Neural cell (in vitro differentiated cells): Measurements from ENCODE around the gene IPPK. TPM values are rescaled to one million over a fixed set of nuclear protein-coding genes. Genes with fewer than 3 reads are reported as not detected.

Experiments
- H2AFZ ChIP-seq: fragments of 200-600, 300-800 bp; sonication (generic), shearing (Covaris generic); 2 replicates; pipeline ENCODE4 v1.6.0; 2014; ENCODE audit warnings: low read depth, mild to moderate bottlenecking, antibody characterized with exemption, low read length, moderate library complexity
- H3F3A ChIP-seq: fragments of 200-600 bp; shearing (Covaris generic); 2 replicates; pipeline ENCODE4 v1.6.1; 2016; ENCODE audit warnings: mild to moderate bottlenecking, moderate library complexity, mixed read lengths, antibody characterized with exemption, low read length; ENCODE audit not compliant: insufficient read depth, poor library complexity, severe bottlenecking
- H3K27ac ChIP-seq: fragments of 200-600, 300-800 bp; sonication (generic), shearing (Covaris generic); 2 replicates; pipeline ENCODE4 v1.5.1; 2014; ENCODE audit warnings: mild to moderate bottlenecking, low read length, moderate library complexity
- H3K27me3 ChIP-seq: fragments of 300-800, 200-600 bp; sonication (generic), shearing (Covaris generic); 2 replicates; pipeline ENCODE4 v1.6.0; 2014; ENCODE audit warnings: mild to moderate bottlenecking, low read depth, low read length, moderate library complexity; ENCODE audit not compliant: insufficient read depth
- H3K36me3 ChIP-seq: fragments of 300-800, 200-600 bp; sonication (generic), shearing (Covaris generic); 2 replicates; pipeline ENCODE4 v1.5.1; 2014; ENCODE audit warnings: mild to moderate bottlenecking, antibody characterized with exemption, low read length, moderate library complexity; ENCODE audit not compliant: insufficient read depth
- H3K4me2 ChIP-seq: fragments of 300-800, 200-600 bp; sonication (generic), shearing (Covaris generic); 2 replicates; pipeline ENCODE4 v1.6.0; 2014; ENCODE audit warnings: mild to moderate bottlenecking, low read length
- H3K4me3 ChIP-seq: fragments of 300-800, 200-600 bp; sonication (generic), shearing (Covaris generic); 2 replicates; pipeline ENCODE4 v1.5.1; 2014; ENCODE audit warnings: mild to moderate bottlenecking, low read length, moderate library complexity
- H3K79me2 ChIP-seq: fragments of 200-600 bp; shearing (Covaris generic); replicated peaks from 2 replicates; pipeline ENCODE4 v1.6.0; 2014; ENCODE audit warnings: mild to moderate bottlenecking, low read length, moderate library complexity; ENCODE audit not compliant: insufficient read depth
- H3K9ac ChIP-seq: fragments of 300-800, 200-600 bp; sonication (generic), shearing (Covaris generic); 2 replicates; pipeline ENCODE4 v1.6.1; 2016; ENCODE audit warnings: mild to moderate bottlenecking, low read length, mixed read lengths
- H3K9me2 ChIP-seq: fragments of 200-600 bp; shearing (Covaris generic); 2 replicates; pipeline ENCODE4 v1.6.1; 2016; ENCODE audit warnings: mild to moderate bottlenecking, low read length, mixed read lengths; ENCODE audit not compliant: insufficient read depth
- H3K9me3 ChIP-seq: fragments of 200-600, 300-800 bp; sonication (generic), shearing (Covaris generic); 2 replicates; pipeline ENCODE4 v1.6.1; 2016; ENCODE audit warnings: mild to moderate bottlenecking, mixed run types, low read length, moderate library complexity, mixed read lengths
- H4K20me1 ChIP-seq: fragments of 200-600 bp; shearing (Covaris generic); 2 replicates; pipeline ENCODE4 v1.6.1; 2016; ENCODE audit warnings: mild to moderate bottlenecking, mixed run types; ENCODE audit not compliant: insufficient read depth
- CTCF ChIP-seq: fragments of 450-650 bp; IDR thresholded peaks from 2 replicates; pipeline ENCODE4 v1.5.1; 2014; ENCODE audit warnings: antibody characterized with exemption, mild to moderate bottlenecking, moderate library complexity; ENCODE audit not compliant: poor library complexity, severe bottlenecking
- EP300 ChIP-seq: fragments of 450-650 bp; conservative IDR thresholded peaks from 2 replicates; pipeline ENCODE4 v1.6.1; 2014; ENCODE audit warnings: antibody characterized with exemption, mild to moderate bottlenecking, moderate library complexity; ENCODE audit not compliant: poor library complexity, severe bottlenecking
- EZH2 ChIP-seq: fragments of 200-600, 300-800 bp; shearing (Covaris generic), sonication (generic); IDR thresholded peaks from 2 replicates; pipeline ENCODE4 v1.6.1; 2014; ENCODE audit warnings: antibody characterized with exemption, low read length, borderline replicate concordance, mild to moderate bottlenecking; ENCODE audit not compliant: insufficient read depth, poor library complexity, severe bottlenecking
- MXI1 ChIP-seq: fragments of 450-650 bp; conservative IDR thresholded peaks from 2 replicates; pipeline ENCODE4 v1.6.1; 2014; ENCODE audit warnings: antibody characterized with exemption, mild to moderate bottlenecking; ENCODE audit not compliant: poor library complexity, severe bottlenecking
- POLR2AphosphoS5 ChIP-seq: IDR thresholded peaks from 2 replicates; pipeline ENCODE4 v1.6.1; 2012
- RAD21 ChIP-seq: fragments of 450-650 bp; conservative IDR thresholded peaks from 2 replicates; pipeline ENCODE4 v1.6.1; 2014; ENCODE audit warnings: antibody characterized with exemption, mild to moderate bottlenecking, moderate library complexity
- SMC3 ChIP-seq: fragments of 450-650 bp; conservative IDR thresholded peaks from 2 replicates; pipeline ENCODE4 v1.6.1; 2014; ENCODE audit warnings: antibody characterized with exemption, mild to moderate bottlenecking, moderate library complexity; ENCODE audit not compliant: poor library complexity
- TAF1 ChIP-seq: IDR thresholded peaks from 2 replicates; pipeline ENCODE4 v1.6.1; 2012; ENCODE audit warnings: low read depth
- polyA plus RNA-seq: library from polyadenylated mRNA; depleted of rRNA; stranded (reverse); fragments of >200 nt; gene quantifications from 2 replicates; pipeline ENCODE4 v1.2.3, GENCODE V29; 2014
- TF ChIP-seq, protein P1 (sequence below): IDR thresholded peaks from 2 replicates; pipeline ENCODE4 v1.6.1; 2012; ENCODE audit warnings: borderline replicate concordance

Gene IPPK
- polyA plus RNA-seq, 1 donor from 2014 or later = 34.3 TPM

DNA sequence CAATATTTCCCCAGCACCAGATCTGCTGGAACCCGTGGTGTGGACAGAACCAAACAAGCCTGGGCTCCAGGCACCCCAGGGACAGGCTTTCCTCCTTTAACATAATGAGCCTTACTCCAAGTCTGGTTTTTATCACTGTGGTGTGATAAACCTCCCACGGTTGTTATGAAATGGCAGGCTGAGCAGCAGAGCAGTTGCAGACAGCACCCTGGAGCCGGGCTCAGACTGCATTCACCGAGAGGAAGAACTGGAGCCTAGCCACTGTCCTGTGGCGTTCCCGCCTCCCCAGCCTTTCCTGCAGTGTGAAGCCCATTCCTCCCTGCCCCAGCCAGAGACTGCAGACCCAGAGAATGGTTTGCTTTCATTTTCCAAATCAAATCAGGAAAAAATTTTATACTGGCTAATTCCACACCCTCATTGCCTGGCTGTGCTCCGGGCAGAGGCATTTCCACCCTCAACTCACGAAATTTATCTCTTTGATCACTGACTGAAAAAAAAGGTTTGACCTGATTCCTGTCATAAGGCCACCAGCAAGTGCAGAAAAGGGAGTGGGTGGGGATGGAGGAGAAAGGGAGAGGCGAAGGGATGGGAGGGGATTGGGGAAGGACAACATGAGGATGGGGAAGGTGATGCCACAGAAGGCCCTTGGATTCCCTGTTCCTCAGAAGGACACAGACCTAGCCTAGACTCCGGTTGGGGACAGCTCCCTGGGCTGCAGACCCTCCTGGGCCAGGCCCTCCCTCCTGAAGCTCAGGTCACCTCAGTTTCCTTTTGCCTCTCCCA, 18.9 kb downstream of the IPPK start:
- Histone ChIP-seq H2AFZ (no peak overlapping the region), H3K4me2 (no peak overlapping the region), H3K27me3 (no peaks in the 10 kb centered on the region), H3F3A (no peaks in the 10 kb centered on the region), H3K27ac (no peak overlapping the region), H3K9me3 (no peaks in the 10 kb centered on the region), H3K36me3 (no peaks in the 10 kb centered on the region), H3K9ac (no peak overlapping the region), H3K79me2 (no peaks in the 10 kb centered on the region), H3K4me3 (no peak overlapping the region), H3K9me2 (no peaks in the 10 kb centered on the region), H4K20me1 (no peaks in the 10 kb centered on the region)
- TF ChIP-seq SMC3 (no peak), RAD21 (no peak), TAF1 (no peak), MXI1 (no peak), POLR2AphosphoS5 (no peak), CTCF (no peak), EZH2 (no peak), EP300 (no peak)
- TF ChIP-seq, protein P1, sequence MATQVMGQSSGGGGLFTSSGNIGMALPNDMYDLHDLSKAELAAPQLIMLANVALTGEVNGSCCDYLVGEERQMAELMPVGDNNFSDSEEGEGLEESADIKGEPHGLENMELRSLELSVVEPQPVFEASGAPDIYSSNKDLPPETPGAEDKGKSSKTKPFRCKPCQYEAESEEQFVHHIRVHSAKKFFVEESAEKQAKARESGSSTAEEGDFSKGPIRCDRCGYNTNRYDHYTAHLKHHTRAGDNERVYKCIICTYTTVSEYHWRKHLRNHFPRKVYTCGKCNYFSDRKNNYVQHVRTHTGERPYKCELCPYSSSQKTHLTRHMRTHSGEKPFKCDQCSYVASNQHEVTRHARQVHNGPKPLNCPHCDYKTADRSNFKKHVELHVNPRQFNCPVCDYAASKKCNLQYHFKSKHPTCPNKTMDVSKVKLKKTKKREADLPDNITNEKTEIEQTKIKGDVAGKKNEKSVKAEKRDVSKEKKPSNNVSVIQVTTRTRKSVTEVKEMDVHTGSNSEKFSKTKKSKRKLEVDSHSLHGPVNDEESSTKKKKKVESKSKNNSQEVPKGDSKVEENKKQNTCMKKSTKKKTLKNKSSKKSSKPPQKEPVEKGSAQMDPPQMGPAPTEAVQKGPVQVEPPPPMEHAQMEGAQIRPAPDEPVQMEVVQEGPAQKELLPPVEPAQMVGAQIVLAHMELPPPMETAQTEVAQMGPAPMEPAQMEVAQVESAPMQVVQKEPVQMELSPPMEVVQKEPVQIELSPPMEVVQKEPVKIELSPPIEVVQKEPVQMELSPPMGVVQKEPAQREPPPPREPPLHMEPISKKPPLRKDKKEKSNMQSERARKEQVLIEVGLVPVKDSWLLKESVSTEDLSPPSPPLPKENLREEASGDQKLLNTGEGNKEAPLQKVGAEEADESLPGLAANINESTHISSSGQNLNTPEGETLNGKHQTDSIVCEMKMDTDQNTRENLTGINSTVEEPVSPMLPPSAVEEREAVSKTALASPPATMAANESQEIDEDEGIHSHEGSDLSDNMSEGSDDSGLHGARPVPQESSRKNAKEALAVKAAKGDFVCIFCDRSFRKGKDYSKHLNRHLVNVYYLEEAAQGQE = no peak

- H4K20me1 ChIP-seq = no peaks in the 10 kb centered on the region
- TF ChIP-seq RAD21 = no peak
- no peak for TF ChIP-seq SMC3
- no peak for TF ChIP-seq POLR2AphosphoS5
- no peak for TF ChIP-seq CTCF
- no peak for TF ChIP-seq EP300
- TF ChIP-seq EZH2 = no peak
- TF ChIP-seq MXI1 = no peak
- TF ChIP-seq TAF1 = no peak
- TF ChIP-seq, protein P1 = no peak
- H3K79me2 ChIP-seq = no peaks in the 10 kb centered on the region
- no peak overlapping the region for H3K27ac ChIP-seq
- H3K36me3 ChIP-seq = no peaks in the 10 kb centered on the region
- no peak overlapping the region for H3K4me3 ChIP-seq
- H3K9me2 ChIP-seq = no peaks in the 10 kb centered on the region
- H3K9me3 ChIP-seq = no peaks in the 10 kb centered on the region
- H3K27me3 ChIP-seq = no peaks in the 10 kb centered on the region
- no peak overlapping the region for H3K9ac ChIP-seq
- H3K4me2 ChIP-seq = no peak overlapping the region
- no peak overlapping the region for H2AFZ ChIP-seq
- H3F3A ChIP-seq = no peaks in the 10 kb centered on the region
Observed at GRCh38 chr9:92650296-92650695, 19.6 kb downstream of the IPPK start.
